Cardiac septum (tissue), 1 donor: ENCODE data around the gene COL15A1. TPM values are rescaled to one million over a fixed set of nuclear protein-coding genes. Genes with fewer than 3 reads are reported as not detected.

Source experiments
- DNase-seq: peaks from one replicate; pipeline ENCODE4 v3.0.0-alpha.2; 2020; ENCODE audit warnings: low spot score
- intact Hi-C: fragments of 100-400 bp; cut with DNase I; formaldehyde crosslinking; loops from one replicate; pipeline ENCODE4 v1.14.0; 2022
- total RNA-seq: library from RNA; stranded (reverse); fragmentation: NEBNext Ultra II Directional; extraction: Animal tissue kit (Norgen Biotek cat#: 25700); gene quantifications from one replicate; pipeline ENCODE4 v1.2.1, GENCODE V29; 2021
- donor health status: DM: no; HTN: no; CAD: no.

Gene COL15A1
- total RNA-seq, 1 donor from 2014 or later: 49.4 TPM

DNA sequence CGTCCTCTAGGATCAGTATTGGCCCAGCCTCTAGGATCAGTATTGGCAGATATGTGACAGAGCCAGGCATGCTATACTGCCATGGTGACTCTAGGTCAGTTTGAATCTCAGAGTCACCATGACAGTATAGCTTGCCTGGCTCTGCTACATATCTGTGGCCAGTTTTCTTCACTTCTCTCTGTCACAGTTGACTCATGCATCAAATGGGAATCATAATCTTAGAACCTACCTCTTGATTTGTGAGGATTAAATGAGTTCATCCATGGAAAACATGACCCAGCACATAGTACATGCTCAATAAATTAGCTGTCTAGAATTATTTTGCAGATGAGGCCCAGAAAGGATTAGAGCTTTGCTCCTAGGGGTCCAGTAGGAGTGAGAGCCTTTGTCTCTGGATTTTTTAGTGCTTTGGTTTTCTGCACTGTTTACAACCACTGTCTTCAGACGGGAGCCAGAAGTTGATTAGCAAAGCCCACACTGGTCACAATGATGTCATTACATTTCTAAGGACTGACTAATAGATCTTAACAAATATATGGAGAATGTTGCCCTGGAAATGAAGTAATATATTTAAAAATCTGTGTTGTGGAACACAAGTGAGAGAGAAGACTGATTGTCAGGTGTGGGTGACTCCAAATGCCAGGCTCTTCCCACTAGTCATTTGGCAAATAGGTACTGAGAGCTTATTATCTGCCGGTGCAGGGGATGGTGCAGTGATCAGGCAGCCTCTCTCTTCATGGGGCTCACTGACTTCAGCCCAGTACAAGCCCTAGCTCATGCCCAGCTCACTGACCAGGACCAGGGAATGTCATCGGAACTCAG, 76.0 kb downstream of the COL15A1 start:
- no peak for DNase-seq
- intact Hi-C loops: loop anchor here (5.0 kb wide), 1 partner anchor 123 kb away; no protein-coding TSS in a partner anchor

DNA sequence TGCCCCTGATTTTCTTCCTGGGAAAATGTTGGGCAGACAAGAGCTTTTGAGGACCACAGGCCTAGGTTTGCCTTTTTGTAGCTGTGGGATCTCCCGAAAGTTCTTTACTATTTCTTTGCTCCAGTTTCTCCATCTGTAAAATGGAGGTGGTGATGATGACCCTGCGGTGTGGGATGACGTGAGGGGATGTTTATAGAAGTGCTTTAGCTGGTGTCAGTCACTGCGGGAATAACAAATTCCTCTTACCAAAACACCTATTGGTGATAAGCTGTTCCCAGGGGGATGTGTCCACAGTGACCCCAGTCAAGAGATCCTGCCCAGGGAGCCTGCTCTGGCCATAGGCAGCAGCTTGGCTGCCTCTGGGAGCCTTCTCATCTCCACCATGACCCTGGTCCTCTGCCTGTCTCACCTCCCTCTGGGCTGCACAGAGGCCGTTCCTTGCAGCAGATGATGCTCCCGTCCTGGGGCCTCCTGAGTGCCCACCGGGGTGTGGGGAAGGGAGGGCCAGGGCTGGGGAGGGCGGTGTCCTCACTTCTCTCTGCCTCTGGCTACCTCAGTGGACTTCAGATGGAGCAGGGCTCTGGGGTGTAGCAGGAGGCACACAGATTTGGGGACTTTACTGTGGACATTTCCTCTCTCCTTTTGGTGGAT, 77.2 kb downstream of the COL15A1 start:
- intact Hi-C loops: no loop called here
- no peak for DNase-seq

DNA sequence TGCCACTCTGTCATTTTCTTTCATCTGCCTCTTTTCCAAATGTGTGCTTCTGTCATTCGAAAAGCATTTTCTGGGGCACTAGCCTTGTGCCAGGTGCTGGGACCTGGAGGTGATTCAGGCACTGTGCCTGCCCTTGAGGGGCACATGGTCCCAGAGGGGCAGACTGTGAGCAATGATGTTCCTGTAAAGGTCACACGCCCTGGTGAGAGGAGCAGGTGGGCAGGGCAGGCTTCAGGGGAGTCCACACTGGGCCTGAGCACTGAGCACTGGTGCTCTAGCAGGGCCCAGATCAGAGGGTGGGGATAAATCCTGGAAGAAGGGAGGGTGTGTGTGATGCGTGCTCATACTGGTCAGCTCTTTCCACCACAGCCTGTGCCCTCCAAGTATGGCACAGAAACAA, 77.8 kb downstream of the COL15A1 start:
- no peak for DNase-seq
- intact Hi-C loops: no loop called here

DNA sequence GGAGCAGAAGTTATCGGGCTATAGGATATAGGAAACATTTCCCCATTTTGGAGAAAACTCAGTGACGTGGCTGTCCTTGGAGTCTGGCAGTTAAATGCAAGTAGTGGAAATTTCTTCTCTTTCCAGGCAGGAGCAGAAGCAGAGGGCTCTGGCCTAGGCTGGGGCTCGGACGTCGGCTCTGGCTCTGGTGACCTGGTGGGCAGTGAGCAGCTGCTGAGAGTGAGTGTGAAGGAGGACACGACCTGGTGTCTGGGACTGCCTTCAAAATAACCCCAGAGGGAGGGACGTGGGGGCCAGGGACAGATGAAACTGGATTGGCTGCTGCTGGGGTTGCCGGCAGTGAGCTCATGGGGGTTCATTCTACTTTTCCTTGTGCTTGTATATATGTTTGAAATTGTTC, 79.5 kb downstream of the COL15A1 start:
- no peak for DNase-seq
- intact Hi-C loops: no loop called here

DNA sequence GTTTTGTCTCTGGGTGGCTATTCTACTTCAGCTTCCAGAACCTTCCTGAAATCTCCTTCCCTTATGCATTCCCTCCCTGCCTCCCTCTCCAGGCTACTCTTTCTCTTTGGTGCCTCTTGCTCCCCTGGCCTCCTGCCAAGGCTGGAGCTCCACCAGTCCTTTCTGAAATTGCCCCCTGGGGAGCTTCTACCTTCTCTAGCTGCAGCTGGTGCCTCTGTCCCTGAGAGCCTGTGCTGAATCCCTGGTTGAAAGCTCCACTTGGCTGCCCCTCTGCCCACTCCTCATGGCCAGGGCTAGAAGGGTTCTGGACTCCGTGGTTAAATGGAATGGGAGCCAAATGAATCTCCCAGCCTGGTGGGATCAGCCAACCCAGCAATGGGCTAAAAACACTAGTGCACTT, 80.1 kb downstream of the COL15A1 start:
- intact Hi-C loops: no loop called here
- DNase-seq: no peak

DNA sequence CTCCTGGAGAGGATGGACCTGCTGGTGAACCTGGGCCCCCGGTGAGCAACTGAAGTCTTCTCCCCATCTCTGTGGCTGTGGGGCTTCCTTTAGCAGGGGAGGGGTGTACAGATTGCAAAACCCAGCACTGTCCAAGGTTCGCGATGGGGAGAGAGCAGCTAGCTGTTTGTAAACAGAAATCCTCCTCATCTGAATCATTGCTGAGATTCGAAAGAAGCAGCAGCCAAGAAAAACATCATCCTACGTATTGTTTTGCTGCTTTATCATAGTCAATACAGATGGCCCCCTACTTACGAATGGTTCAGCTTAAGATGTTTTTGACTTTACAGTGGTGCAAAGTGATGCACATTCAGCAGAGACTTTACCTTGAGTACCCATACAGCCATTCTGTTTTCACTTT, 81.3 kb downstream of the COL15A1 start:
- no peak for DNase-seq
- intact Hi-C loops: no loop called here

DNA sequence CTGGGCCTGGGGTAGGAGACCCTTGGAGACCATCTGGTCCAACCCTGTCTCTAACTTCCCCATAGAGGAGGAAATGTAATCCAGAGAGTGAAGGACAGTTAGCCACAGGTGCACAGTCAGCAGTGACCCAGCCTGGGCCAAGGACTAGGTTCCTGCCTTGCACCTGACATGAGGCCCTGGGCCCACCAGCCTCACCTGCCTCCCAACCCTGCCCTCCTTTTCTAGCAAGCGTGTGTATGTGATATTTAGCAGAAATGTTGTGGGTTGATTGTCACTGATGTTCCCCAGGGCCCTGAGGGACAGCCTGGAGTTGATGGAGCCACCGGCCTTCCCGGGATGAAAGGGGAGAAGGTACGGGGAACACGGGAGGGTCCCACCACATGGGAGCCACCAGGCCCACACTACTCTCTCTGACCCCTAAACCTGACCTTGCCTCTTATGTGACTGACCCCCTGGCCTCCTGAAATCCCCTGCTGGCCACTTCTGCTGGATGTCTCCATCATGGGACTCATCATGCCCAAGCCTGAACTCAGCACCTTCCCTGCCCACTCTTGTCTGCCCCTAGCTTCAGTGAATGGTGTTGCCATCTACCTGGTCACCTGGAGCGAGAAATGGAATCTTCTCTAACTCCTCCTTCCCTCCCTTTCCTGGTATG, 82.0 kb downstream of the COL15A1 start:
- intact Hi-C loops: no loop called here
- DNase-seq: no peak

DNA sequence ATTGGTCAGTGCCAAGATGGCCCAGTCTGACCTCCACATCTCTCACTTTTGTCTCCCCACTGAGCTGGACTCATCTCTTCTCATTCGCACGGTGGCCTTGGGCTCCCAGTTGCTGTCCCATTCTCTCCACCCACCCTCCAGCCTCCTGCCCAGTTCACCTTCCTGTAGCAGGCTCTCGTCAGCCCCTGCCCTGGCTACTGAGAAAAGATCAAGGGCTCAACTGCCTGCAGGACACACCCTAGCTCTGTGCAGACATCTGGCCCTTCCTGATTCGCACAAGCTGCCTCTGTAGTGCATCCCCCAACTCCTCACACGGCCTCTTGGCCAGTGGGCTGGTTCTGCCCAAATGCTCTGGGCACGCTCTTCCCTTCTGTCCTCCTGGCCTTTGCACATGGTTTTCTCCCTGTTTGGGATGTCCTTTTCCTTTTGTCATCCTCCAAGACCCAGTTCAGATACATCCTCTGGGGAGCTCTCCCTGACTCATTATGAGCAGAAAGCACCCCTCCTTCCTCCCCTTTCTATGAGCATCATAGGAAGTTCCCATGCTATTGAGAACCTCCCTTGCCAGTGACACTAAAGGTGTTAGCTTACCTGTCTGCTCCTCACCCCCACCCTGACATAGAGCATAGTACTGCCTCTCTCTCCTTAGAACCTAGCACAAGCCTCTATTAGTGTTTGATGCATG, 82.7 kb downstream of the COL15A1 start:
- no peak for DNase-seq
- intact Hi-C loops: no loop called here

DNA sequence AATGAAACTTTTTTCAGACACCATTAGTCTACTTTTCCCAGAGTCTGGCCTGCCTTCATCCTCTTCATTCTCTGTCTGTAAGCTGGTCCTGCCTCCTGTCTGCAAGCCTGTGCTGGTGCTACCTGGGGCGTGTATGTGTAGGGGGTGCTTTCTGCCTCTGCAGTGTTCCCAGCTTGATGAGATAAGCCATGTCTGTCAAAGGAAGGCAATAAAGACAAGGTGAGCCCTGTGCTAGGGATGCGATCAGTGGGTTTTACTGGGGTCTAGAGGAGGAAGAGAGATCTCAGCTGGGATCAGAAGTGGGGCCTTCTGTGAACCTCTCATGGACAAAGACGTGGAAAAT, 83.2 kb downstream of the COL15A1 start:
- intact Hi-C loops: no loop called here
- DNase-seq: no peak

DNA sequence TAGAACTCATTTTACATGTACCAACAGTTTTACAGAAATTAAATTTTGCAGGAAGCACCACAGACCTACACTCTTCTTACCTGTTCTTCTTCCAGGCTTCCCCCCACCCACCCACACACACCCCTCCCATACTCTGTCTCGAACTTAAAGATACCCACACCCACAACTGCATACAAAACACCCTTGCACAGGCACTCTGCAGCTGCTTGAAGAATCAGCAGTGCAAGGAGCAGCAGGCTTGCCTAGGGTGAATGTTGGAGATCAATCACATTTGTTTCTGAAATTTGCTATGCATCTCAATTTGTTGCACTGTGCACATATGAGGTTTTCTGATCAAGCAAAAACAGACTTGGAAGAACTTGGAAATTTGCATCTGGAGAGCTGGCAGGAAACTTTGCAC, 83.7 kb downstream of the COL15A1 start:
- intact Hi-C loops: no loop called here
- no peak for DNase-seq

DNA sequence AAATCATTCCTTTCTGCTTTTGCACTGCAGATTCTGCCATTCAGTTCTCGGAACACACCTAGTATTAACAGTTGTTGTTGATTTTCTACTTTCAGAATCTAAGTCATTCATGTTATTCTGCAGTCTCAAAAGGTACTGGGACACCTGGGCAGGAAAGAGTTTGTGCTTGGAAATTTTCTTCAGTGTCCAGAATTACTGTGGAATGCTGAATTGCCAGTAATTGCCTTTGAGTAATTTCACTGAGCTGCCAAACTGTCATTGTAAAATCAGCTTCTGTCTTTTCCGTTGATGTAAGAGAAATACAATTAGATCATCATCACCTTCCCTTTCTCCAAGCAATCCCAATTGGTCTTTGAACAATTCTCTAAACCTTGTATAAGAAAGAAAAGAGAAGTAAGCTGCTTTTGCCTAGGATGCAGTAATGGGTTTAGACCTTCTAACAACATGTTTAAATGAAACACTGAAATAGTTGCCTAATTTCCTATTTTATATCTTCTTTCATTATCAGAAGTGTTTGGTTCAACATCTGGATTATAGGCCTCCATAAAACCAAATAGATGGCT, 85.5 kb downstream of the COL15A1 start:
- no peak for DNase-seq
- intact Hi-C loops: no loop called here

DNA sequence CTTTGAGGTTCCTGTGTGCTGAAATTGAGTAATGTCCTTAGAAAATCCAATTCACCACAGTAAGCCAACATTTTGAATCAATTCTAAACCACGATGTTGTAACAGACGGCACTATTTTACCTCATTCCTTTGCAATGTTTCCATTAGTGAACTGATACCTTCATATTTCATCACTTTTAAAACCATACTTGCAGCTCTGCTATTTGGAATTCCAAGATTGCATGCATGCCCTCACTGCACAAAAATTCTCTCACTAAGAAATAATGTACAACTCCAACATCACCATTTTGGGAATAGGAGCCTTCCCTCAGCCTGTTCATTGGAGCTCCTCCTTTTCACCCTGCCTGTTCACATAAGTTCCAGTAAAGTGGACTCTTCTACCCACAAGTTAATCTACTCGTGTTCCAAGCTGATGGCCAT, 86.4 kb downstream of the COL15A1 start:
- intact Hi-C loops: no loop called here
- DNase-seq: no peak

DNA sequence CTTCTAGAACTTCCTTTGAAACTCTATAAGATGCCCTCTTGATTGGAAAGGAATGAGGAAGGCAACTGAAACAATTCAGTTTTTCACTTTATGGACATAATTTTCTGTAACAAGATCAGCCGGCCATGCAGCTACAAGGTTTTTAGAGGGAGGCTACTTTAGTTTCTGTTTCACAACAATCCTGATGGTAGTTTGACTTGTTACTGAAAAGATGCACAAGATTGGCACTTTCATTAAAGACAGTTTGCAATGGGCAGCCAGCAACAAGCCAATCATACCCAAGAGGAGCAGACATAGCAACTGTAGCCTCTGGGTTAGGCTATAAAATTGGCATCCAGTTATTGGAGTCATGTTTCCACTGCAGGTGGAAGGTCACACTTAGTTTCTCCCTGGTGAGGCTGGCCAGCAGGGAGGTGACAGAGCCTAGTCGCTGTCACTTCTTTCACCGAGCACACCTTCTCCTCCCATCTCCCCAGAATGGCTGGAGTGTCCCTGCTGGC, 87.0 kb downstream of the COL15A1 start:
- intact Hi-C loops: no loop called here
- no peak for DNase-seq

DNA sequence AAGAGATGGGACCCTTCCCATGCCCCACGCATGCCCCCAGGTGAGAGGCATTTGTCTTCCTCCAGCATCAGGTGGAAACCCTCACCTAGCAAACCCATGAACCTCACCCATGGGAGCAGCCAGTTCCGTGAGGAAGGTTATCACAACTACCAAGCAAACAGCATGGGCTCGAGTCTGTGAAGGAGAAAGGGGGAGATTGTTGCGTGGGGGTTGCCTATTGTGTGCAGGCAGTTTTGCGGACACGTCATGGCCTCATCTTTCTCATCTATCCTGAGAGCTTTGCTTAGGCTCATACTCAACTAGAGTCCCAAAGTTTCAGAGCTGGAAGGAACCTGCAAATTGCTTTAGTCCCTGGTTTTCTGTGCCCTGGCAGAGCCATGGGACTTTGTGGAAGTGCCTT, 87.6 kb downstream of the COL15A1 start:
- intact Hi-C loops: no loop called here
- no peak for DNase-seq

DNA sequence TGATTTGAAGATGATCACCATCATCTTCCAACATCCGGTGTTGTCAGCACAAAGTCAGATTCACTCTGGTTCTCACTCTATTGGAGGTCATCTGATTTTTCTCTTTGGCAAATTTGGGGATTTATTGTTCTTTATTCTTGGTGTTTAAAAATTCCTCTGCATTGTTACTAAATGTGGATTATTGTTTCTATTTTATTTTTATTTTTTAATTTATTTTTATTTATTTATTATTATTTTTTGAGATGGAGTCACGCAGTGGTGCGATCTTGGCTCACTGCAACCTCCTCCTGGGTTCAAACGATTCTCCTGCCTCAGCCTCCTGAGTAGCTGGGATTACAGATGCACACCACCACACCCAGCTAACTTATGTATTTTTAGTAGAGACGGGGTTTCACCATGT, 88.3 kb downstream of the COL15A1 start:
- intact Hi-C loops: no loop called here
- no peak for DNase-seq

DNA sequence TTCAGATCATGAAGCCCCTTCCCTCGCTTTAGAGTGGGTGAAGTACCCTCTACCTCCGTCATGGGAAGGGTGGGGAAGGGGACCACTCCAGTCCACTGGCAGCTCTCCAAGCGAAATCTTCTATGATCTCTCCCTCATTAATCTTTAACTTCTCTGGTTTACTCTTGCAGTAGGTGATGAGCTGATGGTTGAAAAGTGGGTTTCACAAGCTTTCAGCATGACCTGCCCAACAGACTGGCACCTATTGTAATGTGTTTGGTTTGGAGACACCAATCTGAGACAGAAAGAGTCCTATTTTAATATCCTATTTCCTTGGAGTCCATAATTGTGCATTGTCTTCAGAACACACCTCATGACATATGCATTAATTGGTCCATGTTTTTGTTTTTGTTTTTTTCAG, 90.4 kb downstream of the COL15A1 start:
- DNase-seq: no peak
- intact Hi-C loops: no loop called here

DNA sequence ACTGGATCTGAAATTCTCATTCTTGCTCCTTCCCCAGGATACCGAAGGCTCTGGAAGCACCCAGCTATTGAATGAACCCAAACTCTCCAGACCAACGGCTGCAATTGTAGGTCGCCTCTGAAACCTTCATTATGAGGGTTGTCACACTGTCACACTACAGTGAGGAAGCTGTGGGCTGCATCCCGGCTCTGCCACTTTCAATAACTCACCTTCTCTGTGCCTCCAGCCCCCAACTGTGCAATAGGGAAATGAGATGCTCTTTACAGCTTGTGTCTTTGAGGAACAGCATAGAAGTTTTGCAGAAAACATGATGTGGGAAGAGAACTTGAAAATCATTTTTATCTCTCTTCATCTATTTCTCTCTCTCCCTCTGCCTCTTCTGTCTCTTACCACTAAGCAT, 91.6 kb downstream of the COL15A1 start:
- intact Hi-C loops: no loop called here
- no peak for DNase-seq

DNA sequence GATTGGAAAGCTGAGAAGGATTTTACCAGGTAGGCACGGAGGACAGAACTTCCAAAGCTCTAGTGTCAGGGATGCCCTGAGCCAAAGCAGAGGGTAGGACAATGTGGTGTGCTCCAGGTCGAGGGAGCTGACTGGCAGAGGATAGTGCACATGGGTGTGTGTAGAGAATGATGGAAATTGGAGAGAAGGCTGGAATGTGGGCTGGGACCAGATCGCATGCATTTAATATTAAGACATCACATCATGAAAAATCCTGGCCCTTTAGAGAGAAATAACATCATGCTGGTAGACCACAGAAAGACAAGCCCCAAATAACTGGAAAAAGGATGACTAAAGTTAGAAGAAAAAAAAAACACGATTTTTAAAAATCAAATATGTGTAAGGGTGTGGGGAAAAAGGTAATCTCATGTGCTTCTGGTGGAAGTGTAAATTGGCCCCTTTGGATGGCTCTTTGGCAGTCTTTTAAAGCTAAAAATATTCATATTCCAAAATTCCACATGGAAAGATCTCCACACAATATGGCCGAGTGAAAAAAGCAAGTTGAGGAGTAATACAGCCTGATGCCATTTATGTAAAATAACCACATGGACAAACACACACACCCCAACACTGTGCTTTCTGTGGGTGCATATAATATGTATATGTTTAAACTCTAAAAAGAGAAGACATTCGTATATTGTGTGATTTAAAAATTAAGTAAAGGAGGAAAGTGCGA, 94.2 kb downstream of the COL15A1 start:
- DNase-seq: no peak
- intact Hi-C loops: no loop called here

DNA sequence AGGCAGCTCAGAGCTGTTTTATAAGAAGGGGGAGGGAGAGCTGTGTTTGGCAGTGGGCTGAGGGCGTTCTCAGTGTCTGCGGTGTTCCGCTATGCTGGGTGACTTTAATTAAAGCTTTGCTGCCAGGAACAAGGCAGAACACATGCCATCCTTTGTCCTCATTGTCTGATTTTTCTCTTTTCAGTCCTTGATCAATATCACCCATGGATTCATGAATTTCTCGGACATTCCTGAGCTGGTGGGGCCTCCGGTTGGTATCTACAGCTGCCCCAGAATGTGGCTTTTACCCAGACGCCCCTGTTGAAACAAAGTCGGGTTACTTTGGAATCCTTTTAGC, 94.7 kb downstream of the COL15A1 start:
- no peak for DNase-seq
- intact Hi-C loops: no loop called here
